Stimulated activated naive B cell treated with anti-CD40 and anti-IgM and Interleukin-4, amounts not matched to agents 10 μg/mL and 1 μg/mL and 100 μg/mL, for 72 hours (primary cell): ENCODE measurements around the gene C9orf50.
"Not testable (repeated sequence)": the region's sequence is repeated elsewhere in the genome, so short reads cannot be mapped to it uniquely, and the experiment has no call there.

Experiments
- ATAC-seq, 2 donors: fragments of 150-1000 bp; cut with Tn5 transposase; replicated peaks; 2 replicates each; pipeline ENCODE4 v1.10.0; 2021; ENCODE audit warnings: moderate library complexity in 1 of 2
- DNase-seq: peaks from one replicate; pipeline ENCODE4 v3.0.0; 2021
- H3K27ac Mint-ChIP-seq: one replicate; pipeline ENCODE4 v1.8.0; 2022; ENCODE audit warnings: mild to moderate bottlenecking, mixed read lengths
- H3K27me3 Mint-ChIP-seq, 2 donors: one replicate each; pipeline ENCODE4 v1.8.0; 2022; ENCODE audit warnings: mixed read lengths in 2 of 2
- H3K36me3 Mint-ChIP-seq, 2 donors: one replicate each; pipeline ENCODE4 v1.8.0; 2022; ENCODE audit warnings: mixed read lengths in 2 of 2, mild to moderate bottlenecking in 1 of 2
- H3K4me1 Mint-ChIP-seq, 2 donors: one replicate each; pipeline ENCODE4 v1.8.0; 2022; ENCODE audit warnings: mixed read lengths in 2 of 2, mild to moderate bottlenecking in 1 of 2
- H3K4me3 Mint-ChIP-seq, 2 donors: one replicate each; pipeline ENCODE4 v1.8.0; 2022; ENCODE audit warnings: mild to moderate bottlenecking in 2 of 2, mixed read lengths in 2 of 2, moderate library complexity in 1 of 2
- H3K9me3 Mint-ChIP-seq, 2 donors: one replicate each; pipeline ENCODE4 v1.8.0; 2022; ENCODE audit warnings: mixed read lengths in 2 of 2, mild to moderate bottlenecking in 1 of 2

C9orf50 gene, protein sequence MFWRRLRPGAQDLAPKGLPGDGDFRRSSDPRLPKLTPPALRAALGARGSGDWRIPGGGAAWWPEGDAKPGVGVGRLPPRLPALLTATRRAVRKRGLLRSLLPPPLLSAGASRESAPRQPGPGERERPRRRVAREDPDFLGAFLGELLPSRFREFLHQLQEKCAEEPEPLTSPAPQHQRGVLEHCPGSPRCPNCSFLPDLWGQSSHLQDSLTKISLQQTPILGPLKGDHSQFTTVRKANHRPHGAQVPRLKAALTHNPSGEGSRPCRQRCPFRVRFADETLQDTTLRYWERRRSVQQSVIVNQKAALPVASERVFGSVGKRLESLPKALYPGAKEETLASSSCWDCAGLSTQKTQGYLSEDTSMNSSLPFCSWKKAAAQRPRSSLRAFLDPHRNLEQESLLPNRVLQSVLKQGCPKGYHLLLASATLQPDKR

DNA sequence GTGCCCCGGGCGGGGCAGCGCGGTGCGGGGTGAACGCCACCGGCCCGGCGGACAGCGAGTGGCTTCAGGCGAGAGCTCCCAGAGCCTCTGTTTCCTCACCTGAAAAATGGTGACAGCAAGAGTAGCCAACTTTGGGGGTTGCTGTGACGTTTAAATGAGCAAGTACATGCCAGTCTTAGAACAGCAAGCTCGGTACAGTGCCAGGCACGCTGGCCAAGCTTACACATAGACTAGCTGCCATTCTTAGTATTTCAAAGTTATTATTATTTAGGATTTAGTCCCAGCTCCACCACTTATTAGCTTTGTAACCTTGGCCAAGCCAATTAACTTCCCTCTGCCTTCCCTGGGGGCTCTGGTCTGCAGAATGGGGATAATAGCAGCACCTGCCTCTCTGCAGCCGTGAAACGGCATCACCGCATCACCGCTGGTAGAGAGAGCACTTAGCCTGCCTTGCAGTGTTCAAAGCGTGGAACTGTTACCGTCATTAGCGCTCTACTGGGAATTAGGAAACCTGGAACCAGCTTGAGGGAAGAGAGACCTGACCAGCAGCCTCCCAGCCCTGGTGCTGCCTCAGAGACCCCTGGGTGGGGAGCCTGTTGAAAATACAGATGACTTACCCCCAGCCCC, at the start of gene C9orf50:
Gene C9orf50, minus strand, starts transcription at position 433 of the 627 bp plus-strand sequence. CDS start 527 bp downstream, outside the sequence.
- Mint-ChIP-seq H3K27ac (no peak within 1 kb of the TSS), H3K36me3 (no peaks in the 10 kb centered on the region), H3K4me1 (peaks cover 11 to 27% of the 10 kb centered on the region in 2 donors), H3K9me3 (peaks cover 2 to 3% of the 10 kb centered on the region in 2 donors), H3K27me3 (peaks cover 32 to 38% of the 10 kb centered on the region in 2 donors), H3K4me3 (peak within 1 kb of the TSS; percentile 69 to 72)
- no peak for DNase-seq
- no peak for ATAC-seq

DNA sequence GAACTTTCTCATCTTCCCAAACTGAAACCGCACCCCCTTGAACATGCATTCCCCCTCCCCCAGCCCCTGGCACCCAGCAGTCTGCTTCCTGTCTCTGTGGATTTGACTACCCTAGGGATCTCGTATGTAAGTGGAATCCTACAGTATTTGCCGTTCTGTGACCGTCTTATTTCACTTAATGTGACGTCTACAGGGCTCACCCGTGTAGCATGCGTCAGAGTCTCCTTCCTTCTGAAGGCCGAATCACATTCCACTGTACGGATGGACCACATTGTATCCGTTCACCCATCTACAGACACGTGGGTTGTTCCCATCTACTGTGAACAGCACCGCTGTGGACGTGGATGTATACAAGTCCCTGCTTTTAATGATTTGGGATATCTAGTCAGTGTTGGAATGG, 49.0 kb upstream of the C9orf50 start:
- Mint-ChIP-seq H3K9me3 (no peaks in the 10 kb centered on the region), H3K4me1 (peaks cover 2 to 8% of the 10 kb centered on the region in 2 donors), H3K27me3 (peaks cover 20 to 78% of the 10 kb centered on the region in 2 donors), H3K27ac (no peak overlapping the region), H3K36me3 (no peaks in the 10 kb centered on the region), H3K4me3 (no peak overlapping the region)
- ATAC-seq (no peak), DNase-seq (no peak)

DNA sequence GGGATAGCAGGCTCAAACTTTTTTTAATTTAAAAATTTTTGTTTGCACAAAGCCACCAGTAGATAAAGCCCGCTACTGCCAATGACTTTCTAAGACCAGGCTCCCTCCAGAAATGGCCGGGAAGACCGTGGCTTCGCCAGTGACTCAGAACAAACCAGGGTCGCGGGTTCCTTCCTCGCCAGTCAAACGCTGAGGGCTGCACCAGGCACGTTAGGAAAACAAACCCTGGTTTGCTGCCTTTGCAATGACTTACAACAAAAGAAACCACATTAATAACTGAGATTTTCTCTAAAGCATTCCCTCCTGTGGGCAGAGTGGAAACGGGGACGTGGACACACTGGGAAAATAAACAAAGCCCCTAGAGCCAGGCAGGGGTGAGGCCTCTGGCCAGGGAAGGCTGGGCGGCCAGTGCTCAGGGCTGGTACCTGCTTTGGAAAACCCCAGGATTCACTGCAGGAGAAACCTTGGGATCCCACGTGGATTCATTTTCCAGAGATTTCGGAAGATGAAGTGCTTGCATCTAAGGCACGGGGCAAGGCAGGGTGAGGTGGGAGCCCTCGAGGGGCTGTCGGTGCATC, 48.3 kb upstream of the C9orf50 start:
- Mint-ChIP-seq H3K9me3 (no peaks in the 10 kb centered on the region), H3K27ac (no peak overlapping the region), H3K4me1 (peaks cover 5 to 12% of the 10 kb centered on the region in 2 donors), H3K27me3 (peaks cover 26 to 82% of the 10 kb centered on the region in 2 donors), H3K36me3 (no peaks in the 10 kb centered on the region), H3K4me3 (no peak overlapping the region)
- no peak for ATAC-seq
- no peak for DNase-seq

DNA sequence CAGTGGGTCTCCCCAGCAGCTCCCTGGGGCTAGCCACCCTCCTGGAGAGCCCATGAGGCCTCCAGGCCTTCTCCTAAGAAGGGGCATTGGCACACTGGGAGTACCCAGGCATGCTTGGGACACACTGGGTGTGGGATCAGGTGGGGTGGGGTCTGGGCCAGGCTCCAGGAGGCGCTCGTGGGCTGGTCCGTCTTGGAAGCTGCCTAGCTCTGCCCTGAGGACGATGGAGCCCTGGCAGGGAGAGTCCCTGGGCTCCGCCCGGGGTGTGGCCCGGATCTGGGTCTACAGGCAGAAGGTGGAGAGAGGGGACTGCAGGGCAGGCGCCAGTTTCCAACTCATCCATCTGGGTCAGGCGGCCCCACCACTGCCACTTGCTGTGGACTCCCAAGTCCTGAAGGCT, 46.9 kb upstream of the C9orf50 start:
- H3K36me3 Mint-ChIP-seq: no peaks in the 10 kb centered on the region
- peaks cover 5 to 12% of the 10 kb centered on the region in 2 donors for H3K4me1 Mint-ChIP-seq
- H3K4me3 Mint-ChIP-seq: no peak overlapping the region
- H3K9me3 Mint-ChIP-seq: no peaks in the 10 kb centered on the region
- no peak for DNase-seq
- H3K27me3 Mint-ChIP-seq: peaks cover 24 to 72% of the 10 kb centered on the region in 2 donors
- no peak overlapping the region for H3K27ac Mint-ChIP-seq
- no peak for ATAC-seq

DNA sequence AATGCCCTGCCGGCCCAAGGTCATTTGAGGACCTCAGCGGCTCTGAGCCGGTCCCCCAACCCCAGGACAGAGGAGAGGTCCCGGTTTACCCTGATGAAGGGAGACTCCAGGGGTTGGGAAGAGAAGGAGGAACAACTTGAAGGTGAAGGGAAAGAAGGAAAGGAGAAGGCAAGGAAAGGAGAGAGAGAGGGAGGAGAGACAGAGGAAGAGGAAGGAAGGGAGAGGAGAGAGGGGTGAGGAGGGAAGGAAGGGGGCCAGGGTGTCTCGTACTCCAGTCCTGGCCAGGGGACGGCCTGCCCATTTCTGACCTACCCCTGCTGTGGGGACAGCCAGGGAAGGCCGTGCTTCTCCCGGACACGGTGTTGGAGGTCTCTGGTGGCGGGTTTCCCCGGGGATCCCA, 46.5 kb upstream of the C9orf50 start:
- H3K4me3 Mint-ChIP-seq: no peak overlapping the region
- no peaks in the 10 kb centered on the region for H3K36me3 Mint-ChIP-seq
- H3K27me3 Mint-ChIP-seq: peaks cover 27 to 72% of the 10 kb centered on the region in 2 donors
- peaks cover 5 to 12% of the 10 kb centered on the region in 2 donors for H3K4me1 Mint-ChIP-seq
- H3K9me3 Mint-ChIP-seq: no peaks in the 10 kb centered on the region
- no peak overlapping the region for H3K27ac Mint-ChIP-seq
- ATAC-seq (no peak), DNase-seq (no peak)

DNA sequence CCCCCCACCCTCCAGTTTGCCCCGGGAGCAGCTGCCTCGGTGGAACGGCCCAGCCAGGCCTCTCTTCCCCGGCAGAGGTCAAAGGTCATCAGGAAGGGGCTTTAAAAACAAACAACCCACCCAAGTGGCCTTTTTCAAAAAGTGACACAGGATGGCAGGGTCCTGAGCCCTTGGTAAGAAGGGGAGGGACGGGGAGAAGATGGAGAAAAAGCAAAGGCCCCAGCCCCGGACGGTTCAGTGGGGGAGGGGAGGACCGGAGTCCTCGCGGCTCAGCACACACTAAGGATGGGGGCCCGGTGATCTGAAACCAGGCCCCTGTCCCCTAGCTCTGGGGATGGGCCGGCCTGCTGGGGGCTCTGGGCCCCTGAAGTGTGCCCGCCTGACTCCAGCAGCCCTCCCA, 45.7 kb upstream of the C9orf50 start:
- Mint-ChIP-seq H3K4me3 (peak overlapping the region in 1 of 2 donors; percentile 8), H3K27ac (no peak overlapping the region), H3K9me3 (no peaks in the 10 kb centered on the region), H3K36me3 (no peaks in the 10 kb centered on the region), H3K27me3 (peaks cover 27 to 67% of the 10 kb centered on the region in 2 donors), H3K4me1 (peaks cover 5 to 10% of the 10 kb centered on the region in 2 donors)
- DNase-seq (no peak), ATAC-seq (no peak)

DNA sequence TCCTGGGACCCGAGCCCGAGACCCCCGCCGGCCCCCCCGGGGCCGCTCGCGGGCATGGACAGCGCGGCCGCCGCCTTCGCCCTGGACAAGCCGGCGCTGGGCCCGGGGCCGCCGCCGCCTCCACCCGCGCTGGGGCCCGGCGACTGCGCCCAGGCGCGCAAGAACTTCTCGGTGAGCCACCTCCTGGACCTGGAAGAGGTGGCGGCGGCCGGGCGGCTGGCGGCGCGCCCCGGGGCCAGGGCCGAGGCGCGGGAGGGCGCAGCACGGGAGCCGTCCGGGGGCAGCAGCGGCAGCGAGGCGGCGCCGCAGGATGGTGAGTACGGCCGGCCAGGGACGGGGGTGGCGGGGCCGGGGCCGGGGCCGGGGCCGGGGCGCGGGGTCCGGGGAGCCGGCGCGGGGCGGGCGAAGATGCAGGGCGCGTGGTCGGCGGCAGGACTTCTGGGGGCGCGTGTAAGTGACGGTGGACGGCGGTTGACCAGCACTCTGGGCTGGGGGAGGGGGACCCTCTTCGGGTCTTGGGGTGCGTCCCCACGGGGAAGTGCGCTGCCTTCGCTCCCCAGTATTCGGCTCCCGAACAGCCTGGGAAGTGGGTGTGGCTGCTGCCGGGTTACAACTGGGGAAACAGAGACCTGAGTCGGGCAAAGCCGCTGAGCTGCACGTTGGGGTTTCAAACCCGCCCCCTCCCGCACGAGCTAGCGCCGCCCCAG, 45.1 kb upstream of the C9orf50 start:
- H3K4me1 Mint-ChIP-seq: peaks cover 5 to 8% of the 10 kb centered on the region in 2 donors
- no peak overlapping the region for H3K27ac Mint-ChIP-seq
- H3K36me3 Mint-ChIP-seq: no peaks in the 10 kb centered on the region
- ATAC-seq (peak; percentile 11 to 38), DNase-seq (no peak)
- H3K27me3 Mint-ChIP-seq: peaks cover 27 to 64% of the 10 kb centered on the region in 2 donors
- no peaks in the 10 kb centered on the region for H3K9me3 Mint-ChIP-seq
- H3K4me3 Mint-ChIP-seq: no peak overlapping the region

DNA sequence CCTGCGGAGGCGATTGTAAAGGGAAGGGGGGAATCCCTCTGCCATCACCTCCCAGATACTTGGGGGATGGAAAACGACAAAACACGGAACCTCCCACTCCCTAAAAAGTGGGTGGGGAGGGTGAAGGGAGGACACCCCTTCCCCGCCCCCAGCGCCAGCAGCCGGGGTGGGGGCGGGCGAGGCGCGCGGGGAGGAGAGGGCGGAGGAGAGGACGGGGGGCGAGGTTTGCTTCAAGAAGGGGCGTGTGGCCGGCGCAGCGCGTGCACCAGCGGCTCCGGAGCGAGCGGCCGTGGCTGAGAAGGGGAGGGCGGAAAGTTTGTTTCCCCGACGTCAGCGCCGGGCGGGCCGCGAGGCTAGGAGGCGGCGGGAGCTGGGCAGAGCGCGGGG, 44.5 kb upstream of the C9orf50 start, which contains the start of gene PRRX2:
Gene PRRX2, plus strand, starts transcription at position 259 of the 387 bp plus-strand sequence. CDS start 221 bp downstream, outside the sequence.
- no peak for DNase-seq
- H3K27ac Mint-ChIP-seq: peak within 1 kb of the TSS; percentile 51
- peaks cover 27 to 61% of the 10 kb centered on the region in 2 donors for H3K27me3 Mint-ChIP-seq
- H3K4me3 Mint-ChIP-seq: peak within 1 kb of the TSS; percentile 84
- no peaks in the 10 kb centered on the region for H3K9me3 Mint-ChIP-seq
- ATAC-seq: peak; percentile 76 to 78
- H3K4me1 Mint-ChIP-seq: peaks cover 5 to 8% of the 10 kb centered on the region in 2 donors
- no peaks in the 10 kb centered on the region for H3K36me3 Mint-ChIP-seq

DNA sequence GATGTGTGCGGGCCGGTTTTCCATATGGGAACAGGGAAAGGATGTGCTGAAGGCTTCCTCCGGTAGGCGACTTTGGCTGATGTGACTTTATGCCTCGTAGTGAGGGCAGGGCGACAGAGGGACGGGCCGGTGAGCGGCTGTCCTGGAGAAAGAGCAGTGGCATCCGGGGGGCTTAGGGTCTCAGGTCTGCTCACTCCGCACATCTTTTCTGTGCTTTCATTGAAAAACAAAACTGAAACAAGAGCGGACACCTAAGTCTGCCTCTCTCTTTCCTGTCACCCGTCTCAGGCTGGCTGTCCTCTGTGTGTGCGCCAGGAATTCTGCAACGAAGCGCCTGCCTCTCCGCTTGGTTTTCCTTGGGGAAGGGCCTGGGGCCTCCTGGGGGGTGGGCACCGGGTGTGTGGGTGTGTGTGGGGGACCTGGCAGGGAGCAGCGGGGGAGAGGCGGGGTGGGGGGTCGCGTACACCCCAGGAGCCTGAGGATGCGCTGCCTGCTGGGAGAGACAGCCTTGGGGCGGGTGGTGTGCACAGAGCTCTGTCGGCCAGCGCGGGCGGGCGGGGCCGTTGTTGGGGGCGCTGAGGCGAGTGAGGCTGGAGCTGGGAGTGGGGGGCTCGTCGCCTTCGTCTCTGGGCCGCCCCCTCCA, 44.0 kb upstream of the C9orf50 start:
- peaks cover 5 to 8% of the 10 kb centered on the region in 2 donors for H3K4me1 Mint-ChIP-seq
- peak overlapping the region; percentile 84 for H3K4me3 Mint-ChIP-seq
- H3K27ac Mint-ChIP-seq: no peak overlapping the region
- peaks cover 24 to 61% of the 10 kb centered on the region in 2 donors for H3K27me3 Mint-ChIP-seq
- ATAC-seq (peak; percentile 57 to 67), DNase-seq (no peak)
- H3K36me3 Mint-ChIP-seq: no peaks in the 10 kb centered on the region
- H3K9me3 Mint-ChIP-seq: no peaks in the 10 kb centered on the region

DNA sequence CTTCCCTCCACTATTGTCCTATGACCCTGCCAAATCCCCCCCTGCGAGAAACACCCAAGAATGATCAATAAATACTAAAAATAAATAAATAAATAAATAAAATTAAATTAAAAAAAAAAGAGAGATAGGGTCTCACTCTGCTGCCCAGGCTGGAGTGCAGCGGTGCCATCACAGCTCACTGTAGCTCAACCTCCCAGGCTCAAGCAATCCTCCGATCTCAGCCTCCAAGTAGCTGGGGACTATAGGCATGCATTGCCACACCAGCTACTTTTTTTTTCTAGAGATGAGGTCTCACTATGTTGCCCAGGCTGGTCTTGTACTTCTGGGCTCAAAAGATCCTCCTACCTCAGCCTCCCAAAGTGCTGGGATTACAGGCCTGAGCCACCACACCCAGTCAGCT, 41.3 kb upstream of the C9orf50 start:
- not testable (repeated sequence) for DNase-seq

DNA sequence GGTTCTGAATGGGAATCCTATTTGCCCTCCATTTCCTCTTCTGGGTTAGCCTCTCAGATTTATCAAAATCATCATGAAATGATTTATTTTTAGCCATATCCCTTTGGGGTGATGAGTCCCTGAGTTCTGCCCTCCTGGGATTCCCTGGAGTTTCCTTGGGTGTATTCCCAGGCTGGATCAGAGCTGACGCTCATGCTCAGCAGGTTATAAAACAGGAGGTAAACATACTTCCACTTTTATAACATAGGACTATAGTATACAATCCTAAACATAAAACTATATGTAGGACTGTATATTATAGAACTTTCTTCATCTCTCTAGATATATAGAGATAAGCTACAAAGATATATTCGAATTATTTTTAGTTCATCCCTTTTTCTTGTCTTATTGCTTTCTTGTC, 40.1 kb upstream of the C9orf50 start:
- no peaks in the 10 kb centered on the region for H3K9me3 Mint-ChIP-seq
- H3K36me3 Mint-ChIP-seq: no peaks in the 10 kb centered on the region
- H3K27ac Mint-ChIP-seq: no peak overlapping the region
- DNase-seq (no peak), ATAC-seq (no peak)
- peaks cover 5 to 8% of the 10 kb centered on the region in 2 donors for H3K4me1 Mint-ChIP-seq
- peaks cover 18 to 38% of the 10 kb centered on the region in 2 donors for H3K27me3 Mint-ChIP-seq
- no peak overlapping the region for H3K4me3 Mint-ChIP-seq

More for the DNA sequence above, 41.3 kb upstream of the C9orf50 start:
- H3K4me1 Mint-ChIP-seq, ATAC-seq, H3K36me3 Mint-ChIP-seq, H3K27ac Mint-ChIP-seq, H3K4me3 Mint-ChIP-seq, H3K9me3 Mint-ChIP-seq: not testable (repeated sequence)
- H3K27me3 Mint-ChIP-seq: peaks cover 19 to 39% of the 10 kb centered on the region in 2 donors

DNA sequence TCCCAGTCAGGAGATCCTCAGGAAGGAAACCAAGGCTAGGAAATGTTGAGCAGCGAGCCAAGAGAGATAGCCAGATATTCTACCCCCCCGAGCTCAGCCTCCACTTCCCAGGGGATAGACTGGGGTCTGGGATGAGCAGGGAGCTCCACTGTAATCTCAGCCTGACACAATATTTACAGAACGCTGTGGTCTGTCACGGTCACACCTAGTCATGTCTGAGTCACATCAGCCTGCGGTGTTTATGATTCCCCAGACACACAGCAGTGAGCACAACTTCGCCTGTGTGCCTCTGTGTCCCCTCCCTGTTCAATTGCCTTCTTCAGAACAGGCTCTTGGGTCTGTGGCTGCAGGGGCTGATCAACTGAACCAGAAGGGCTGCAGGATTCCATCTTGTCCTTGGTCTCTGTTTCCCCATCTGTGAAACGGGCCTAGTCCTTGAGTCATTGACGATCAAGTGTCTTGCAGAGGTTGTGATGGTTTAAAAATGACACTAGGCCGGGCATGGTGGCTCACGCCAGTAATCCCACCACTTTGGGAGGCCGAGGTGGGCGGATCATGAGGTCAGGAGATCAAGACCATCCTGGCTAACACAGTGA, 36.0 kb upstream of the C9orf50 start:
- Mint-ChIP-seq H3K4me3 (no peak overlapping the region), H3K36me3 (no peaks in the 10 kb centered on the region), H3K27me3 (peaks cover 3 to 29% of the 10 kb centered on the region in 2 donors), H3K4me1 (no peaks in the 10 kb centered on the region), H3K9me3 (no peaks in the 10 kb centered on the region), H3K27ac (no peak overlapping the region)
- ATAC-seq (no peak), DNase-seq (no peak)

DNA sequence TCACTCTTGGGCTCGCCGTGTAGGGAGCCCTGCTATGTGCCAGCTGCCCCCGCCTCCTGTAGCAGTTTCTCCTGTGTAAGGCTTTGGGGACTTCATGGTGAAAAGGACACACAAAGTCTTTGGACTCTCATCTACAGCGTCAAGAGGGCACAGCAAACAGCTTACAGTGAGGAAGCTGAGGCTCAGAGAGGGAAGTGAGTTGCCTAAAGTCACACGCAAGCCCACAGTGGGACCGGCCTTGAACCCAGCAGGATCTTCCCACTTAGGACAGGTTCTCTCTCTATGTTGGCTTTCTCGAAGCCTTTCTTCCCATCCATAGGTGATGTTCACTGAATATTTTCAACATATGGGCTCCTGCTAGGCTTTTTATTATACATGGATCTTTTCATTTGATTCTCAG, 34.8 kb upstream of the C9orf50 start:
- DNase-seq: no peak
- no peaks in the 10 kb centered on the region for H3K4me1 Mint-ChIP-seq
- peaks cover 3 to 24% of the 10 kb centered on the region in 2 donors for H3K27me3 Mint-ChIP-seq
- H3K4me3 Mint-ChIP-seq: no peak overlapping the region
- H3K36me3 Mint-ChIP-seq: no peaks in the 10 kb centered on the region
- H3K27ac Mint-ChIP-seq: no peak overlapping the region
- ATAC-seq: no peak
- no peaks in the 10 kb centered on the region for H3K9me3 Mint-ChIP-seq
